ENCODE data around the gene CELA3A. TPM values are rescaled to one million over a fixed set of nuclear protein-coding genes. Genes with fewer than 3 reads are reported as not detected.
"Not testable (repeated sequence)": the region's sequence is repeated elsewhere in the genome, so short reads cannot be mapped to it uniquely, and the experiment has no call there.

Gene CELA3A
- total RNA-seq, 4 donors from 2014 or later, result not detected

- not testable (repeated sequence) for H3K9me3 ChIP-seq, H3K27me3 ChIP-seq, DNase-seq, H3K4me3 ChIP-seq, H3K27ac ChIP-seq, H3K4me1 ChIP-seq, H3K36me3 ChIP-seq
These were observed 26.2 kb upstream of the CELA3A start for GRCh38 chr1:21975296-21975695.

- H3K27ac ChIP-seq, H3K4me3 ChIP-seq, H3K36me3 ChIP-seq: not testable (repeated sequence)
These were observed 24.7 kb upstream of the CELA3A start, which contains the start of gene CELA3B for GRCh38 chr1:21976703-21977239. Gene CELA3B (plus strand): TSS chr1:21977022. CDS start chr1:21977040, 18 bp downstream.

GRCh38 chr1:21978209-21978608 lies 23.2 kb upstream of the CELA3A start:
- H3K9me3 ChIP-seq, H3K27ac ChIP-seq, H3K27me3 ChIP-seq, H3K4me3 ChIP-seq, H3K36me3 ChIP-seq, DNase-seq, H3K4me1 ChIP-seq: not testable (repeated sequence)

More at GRCh38 chr1:21976703-21977239, 24.7 kb upstream of the CELA3A start, which contains the start of gene CELA3B:
- not testable (repeated sequence) for DNase-seq, H3K27me3 ChIP-seq, H3K4me1 ChIP-seq, H3K9me3 ChIP-seq

GRCh38 chr1:21980515-21981220 lies 20.8 kb upstream of the CELA3A start:
- H3K27me3 ChIP-seq, H3K9me3 ChIP-seq, H3K4me3 ChIP-seq, H3K4me1 ChIP-seq, H3K27ac ChIP-seq, H3K36me3 ChIP-seq: not testable (repeated sequence)
- peak in 1 of 3 donors; percentile 55 for DNase-seq

- not testable (repeated sequence) for H3K36me3 ChIP-seq, H3K9me3 ChIP-seq, DNase-seq, H3K4me3 ChIP-seq, H3K27ac ChIP-seq, H3K27me3 ChIP-seq, H3K4me1 ChIP-seq
These were observed 20.2 kb upstream of the CELA3A start for GRCh38 chr1:21981253-21981652.

GRCh38 chr1:21982122-21982521 lies 19.3 kb upstream of the CELA3A start:
- H3K4me1 ChIP-seq, H3K9me3 ChIP-seq, H3K27ac ChIP-seq, H3K4me3 ChIP-seq, H3K36me3 ChIP-seq, DNase-seq, H3K27me3 ChIP-seq: not testable (repeated sequence)

- H3K9me3 ChIP-seq, DNase-seq, H3K36me3 ChIP-seq, H3K27me3 ChIP-seq, H3K4me3 ChIP-seq, H3K27ac ChIP-seq, H3K4me1 ChIP-seq: not testable (repeated sequence)
These were observed 17.9 kb upstream of the CELA3A start for GRCh38 chr1:21983539-21983938.

GRCh38 chr1:21985893-21986292 lies 15.6 kb upstream of the CELA3A start:
- H3K9me3 ChIP-seq, H3K27me3 ChIP-seq, H3K27ac ChIP-seq, DNase-seq, H3K4me1 ChIP-seq, H3K4me3 ChIP-seq, H3K36me3 ChIP-seq: not testable (repeated sequence)

- H3K4me3 ChIP-seq, DNase-seq, H3K27me3 ChIP-seq, H3K36me3 ChIP-seq, H3K9me3 ChIP-seq, H3K27ac ChIP-seq, H3K4me1 ChIP-seq: not testable (repeated sequence)
These were observed 15.1 kb upstream of the CELA3A start for GRCh38 chr1:21986386-21986785.

GRCh38 chr1:21989672-21990393 lies 11.6 kb upstream of the CELA3A start:
- H3K4me3 ChIP-seq, H3K36me3 ChIP-seq, H3K9me3 ChIP-seq, H3K4me1 ChIP-seq, H3K27me3 ChIP-seq: not testable (repeated sequence)
- DNase-seq, result peak in 1 of 3 donors; percentile 8
- H3K27ac ChIP-seq, result peak overlapping the region in 1 of 4 donors; percentile 49

- peak in 1 of 3 donors; percentile 6 for DNase-seq
- H3K27me3 ChIP-seq, H3K9me3 ChIP-seq, H3K36me3 ChIP-seq, H3K27ac ChIP-seq, H3K4me1 ChIP-seq, H3K4me3 ChIP-seq: not testable (repeated sequence)
These were observed 9.3 kb upstream of the CELA3A start for GRCh38 chr1:21992186-21992585.

- not testable (repeated sequence) for H3K4me3 ChIP-seq, H3K27me3 ChIP-seq, H3K9me3 ChIP-seq, H3K27ac ChIP-seq, H3K36me3 ChIP-seq, H3K4me1 ChIP-seq
- DNase-seq, result peak in 1 of 3 donors; percentile 26
These were observed 6.7 kb upstream of the CELA3A start for GRCh38 chr1:21994716-21995115.

GRCh38 chr1:21996663-21996970 lies 4.8 kb upstream of the CELA3A start:
- H3K4me1 ChIP-seq, H3K9me3 ChIP-seq, H3K36me3 ChIP-seq, H3K27me3 ChIP-seq: not testable (repeated sequence)
- H3K27ac ChIP-seq, result peak overlapping the region in 3 of 4 donors; percentile 42 to 87 (median 80)
- peak in 1 of 3 donors; percentile 44 for DNase-seq
- peak overlapping the region in 1 of 4 donors; percentile 28 for H3K4me3 ChIP-seq

- not testable (repeated sequence) for H3K36me3 ChIP-seq, H3K27me3 ChIP-seq, H3K4me1 ChIP-seq, H3K4me3 ChIP-seq, H3K9me3 ChIP-seq
- peak overlapping the region in 3 of 4 donors; percentile 42 to 87 (median 80) for H3K27ac ChIP-seq
- peak in 1 of 3 donors; percentile 51 for DNase-seq
These were observed 3.4 kb upstream of the CELA3A start for GRCh38 chr1:21997891-21998623.
